Transverse colon (tissue), 4 donors: ENCODE measurements around the gene BST1. TPM values are rescaled to one million over a fixed set of nuclear protein-coding genes. Genes with fewer than 3 reads are reported as not detected.
A peak's percentile ranks its signal among the peaks of the same experiment; 100 is the strongest.

ENCODE experiments used
- DNase-seq: peaks from one replicate; pipeline ENCODE4 v3.0.0-alpha.2; 2019
- H3K27ac ChIP-seq, 4 donors: fragments of 200-600 bp; sonication (generic); 2 replicates each; pipeline ENCODE4 v1.5.1; 2016 to 2018; ENCODE audit warnings: inconsistent platforms in 4 of 4
- H3K27me3 ChIP-seq: fragments of 200-600 bp; sonication (generic); 2 replicates; pipeline ENCODE4 v1.5.1; 2017; ENCODE audit warnings: inconsistent platforms
- H3K36me3 ChIP-seq, 4 donors: fragments of 200-600 bp; sonication (generic); 2 replicates each; pipeline ENCODE4 v1.5.1; 2017 to 2019; ENCODE audit warnings: inconsistent platforms in 4 of 4
- H3K4me1 ChIP-seq, 4 donors: fragments of 200-600 bp; sonication (generic); 2 replicates each; pipeline ENCODE4 v1.5.1; 2017 to 2020; ENCODE audit warnings: inconsistent platforms in 4 of 4
- H3K4me3 ChIP-seq, 4 donors: fragments of 200-600 bp; sonication (generic); 1 replicate in 1 of 4; 2 replicates in 3 of 4; pipeline versions ENCODE4 v1.5.1 to v1.6.1; 2017 to 2019; ENCODE audit warnings: inconsistent platforms in 4 of 4
- H3K9me3 ChIP-seq, 2 donors: fragments of 200-600 bp; sonication (generic); 2 replicates each; pipeline ENCODE4 v1.5.1; 2017 to 2019; ENCODE audit warnings: inconsistent platforms in 2 of 2
- CTCF ChIP-seq, 5 experiments: fragments of 200-600 bp in 3 of 5; fragments of 450-650 bp in 2 of 5; sonication (generic) in 3 of 5; IDR thresholded peaks; 1 replicate in 2 of 5; 2 replicates in 3 of 5; pipeline ENCODE4 v1.5.1; 2016 to 2017; ENCODE audit warnings: antibody characterized with exemption in 5 of 5, inconsistent platforms in 3 of 5, mild to moderate bottlenecking in 2 of 5, moderate library complexity in 1 of 5
- EP300 ChIP-seq: sonication (generic); formaldehyde crosslinking; IDR thresholded peaks from one replicate; pipeline ENCODE4 v1.6.1; 2017; ENCODE audit warnings: antibody characterized with exemption, low read depth
- POLR2A ChIP-seq: fragments of 450-650 bp; IDR thresholded peaks from one replicate; pipeline ENCODE4 v1.6.1; 2016; ENCODE audit warnings: antibody characterized with exemption, mild to moderate bottlenecking, moderate library complexity
- POLR2AphosphoS5 ChIP-seq, 3 donors: sonication (generic); formaldehyde crosslinking; IDR thresholded peaks; one replicate each; pipeline ENCODE4 v1.6.1; 2016; ENCODE audit warnings: antibody characterized with exemption in 3 of 3
- WGBS, 2 donors: methylation state at CpG; one replicate each; pipeline ENCODE4 v1.1.5; 2018; ENCODE audit warnings: low coverage in 1 of 2; 5-methylcytosine and 5-hydroxymethylcytosine counted together
- in situ Hi-C, 4 donors: fragments of 200-750 bp; cut with MboI; loops; one replicate each; pipeline versions ENCODE4 v1.15.0 to v1.15.1; 2017; ENCODE audit warnings: low sequenced_read_pairs in 3 of 4, low pct_ligation_motif_present in 1 of 4, low pct_unique_long_range_greater_than_20kb in 1 of 4
- intact Hi-C: fragments of 100-400 bp; cut with DNase I; formaldehyde crosslinking; loops from one replicate; pipeline ENCODE4 v1.15.1; 2023; ENCODE audit warnings: low total_unique reads
- total RNA-seq, 4 donors: library from RNA; depleted of rRNA; stranded (reverse); fragments of >200 nt; gene quantifications; one replicate each; pipeline ENCODE4 v1.1.0, GENCODE V29; 2016

The BST1 gene
- total RNA-seq, 4 donors from 2014 or later: 4.3 to 19.4 TPM; not detected in 2

- H3K27ac ChIP-seq: peak overlapping the region; percentile 92 to 97 (median 94)
- intact Hi-C loops: no loop called here
- no peak for DNase-seq
- H3K27me3 ChIP-seq: no peaks in the 10 kb centered on the region
- no peaks in the 10 kb centered on the region for H3K9me3 ChIP-seq
- peak overlapping the region; percentile 58 to 70 (median 66) for H3K4me3 ChIP-seq
- in situ Hi-C loops: no loop called here
- TF ChIP-seq CTCF (IDR thresholded peaks at IDR 0.05) (no peak), POLR2AphosphoS5 (IDR thresholded peaks at IDR 0.05) (no peak), POLR2A (no peak), EP300 (no peak)
- H3K4me1 ChIP-seq: peaks cover 4 to 24% (median 21%) of the 10 kb centered on the region in 4 donors
- peaks cover 0 to 13% (median under 1%) of the 10 kb centered on the region in 4 donors for H3K36me3 ChIP-seq
- WGBS, 2 donors: 30 to 36% methylated on average over 6 of the region's 6 CpGs
Measured at GRCh38 chr4:15682242-15683142, 20.4 kb upstream of the BST1 start.

- peak overlapping the region in 3 of 4 donors; percentile 92 to 97 (median 93) for H3K27ac ChIP-seq
- TF ChIP-seq POLR2AphosphoS5 (IDR thresholded peaks at IDR 0.05) (no peak), POLR2A (no peak), CTCF (IDR thresholded peaks at IDR 0.05) (no peak), EP300 (no peak)
- DNase-seq: no peak
- in situ Hi-C loops (no loop called here), intact Hi-C loops (no loop called here)
- H3K27me3 ChIP-seq: no peaks in the 10 kb centered on the region
- peaks cover 4 to 24% (median 21%) of the 10 kb centered on the region in 4 donors for H3K4me1 ChIP-seq
- H3K9me3 ChIP-seq: no peaks in the 10 kb centered on the region
- peaks cover 0 to 14% (median 4%) of the 10 kb centered on the region in 4 donors for H3K36me3 ChIP-seq
- whole genome bisulfite sequencing, 2 donors: 69 to 84% methylated on average over 2 of the region's 2 CpGs
- peak overlapping the region in 3 of 4 donors; percentile 58 to 70 (median 65) for H3K4me3 ChIP-seq
Measured at GRCh38 chr4:15683143-15683495, 19.7 kb upstream of the BST1 start.

- Histone ChIP-seq H3K27me3 (no peaks in the 10 kb centered on the region), H3K4me3 (no peak overlapping the region), H3K9me3 (no peaks in the 10 kb centered on the region), H3K4me1 (peaks cover 4 to 24% (median 21%) of the 10 kb centered on the region in 4 donors), H3K36me3 (peaks cover 0 to 14% (median 4%) of the 10 kb centered on the region in 4 donors), H3K27ac (no peak overlapping the region)
- no peak for TF ChIP-seq CTCF (IDR thresholded peaks at IDR 0.05)
- no peak for TF ChIP-seq EP300
- no peak for TF ChIP-seq POLR2AphosphoS5 (IDR thresholded peaks at IDR 0.05)
- no peak for TF ChIP-seq POLR2A
- in situ Hi-C loops (no loop called here), intact Hi-C loops (no loop called here)
- 83 to 87% methylated on average over 1 of the region's 1 CpG for WGBS, 2 donors
- no peak for DNase-seq
Measured at GRCh38 chr4:15684498-15684897, 18.4 kb upstream of the BST1 start.

- intact Hi-C loops (loop anchor here (5.0 kb wide), 1 partner anchor 456 kb away; no protein-coding TSS in a partner anchor), in situ Hi-C loops (no loop called here)
- H3K4me1 ChIP-seq: peaks cover 0 to 15% (median 11%) of the 10 kb centered on the region in 4 donors
- 78 to 89% methylated on average over 5 of the region's 5 CpGs for WGBS, 2 donors
- H3K27ac ChIP-seq: no peak overlapping the region
- no peaks in the 10 kb centered on the region for H3K9me3 ChIP-seq
- no peak overlapping the region for H3K4me3 ChIP-seq
- no peaks in the 10 kb centered on the region for H3K27me3 ChIP-seq
- H3K36me3 ChIP-seq: peaks cover 0 to 14% (median 4%) of the 10 kb centered on the region in 4 donors
- no peak for TF ChIP-seq CTCF (IDR thresholded peaks at IDR 0.05)
- TF ChIP-seq POLR2A: no peak
- no peak for TF ChIP-seq POLR2AphosphoS5 (IDR thresholded peaks at IDR 0.05)
- no peak for TF ChIP-seq EP300
- DNase-seq: no peak
Measured at GRCh38 chr4:15688051-15688450, 14.8 kb upstream of the BST1 start.
